Skin of body (tissue), 2 donors: ENCODE results near the gene MOB4. TPM values are rescaled to one million over a fixed set of nuclear protein-coding genes. Genes with fewer than 3 reads are reported as not detected.
A peak's percentile ranks its signal among the peaks of the same experiment; 100 is the strongest.
"Not testable (repeated sequence)": the region's sequence is repeated elsewhere in the genome, so short reads cannot be mapped to it uniquely, and the experiment has no call there.

Source experiments
- DNase-seq: peaks from one replicate; lab custom pipeline; 2025; lab: John Stamatoyannopoulos, UW
- total RNA-seq: library from RNA; depleted of rRNA; stranded (reverse); fragments of >200 nt; gene quantifications from one replicate; pipeline ENCODE4 v1.2.3, GENCODE V29; 2014

MOB4 gene
- 39.4 TPM for total RNA-seq

DNA sequence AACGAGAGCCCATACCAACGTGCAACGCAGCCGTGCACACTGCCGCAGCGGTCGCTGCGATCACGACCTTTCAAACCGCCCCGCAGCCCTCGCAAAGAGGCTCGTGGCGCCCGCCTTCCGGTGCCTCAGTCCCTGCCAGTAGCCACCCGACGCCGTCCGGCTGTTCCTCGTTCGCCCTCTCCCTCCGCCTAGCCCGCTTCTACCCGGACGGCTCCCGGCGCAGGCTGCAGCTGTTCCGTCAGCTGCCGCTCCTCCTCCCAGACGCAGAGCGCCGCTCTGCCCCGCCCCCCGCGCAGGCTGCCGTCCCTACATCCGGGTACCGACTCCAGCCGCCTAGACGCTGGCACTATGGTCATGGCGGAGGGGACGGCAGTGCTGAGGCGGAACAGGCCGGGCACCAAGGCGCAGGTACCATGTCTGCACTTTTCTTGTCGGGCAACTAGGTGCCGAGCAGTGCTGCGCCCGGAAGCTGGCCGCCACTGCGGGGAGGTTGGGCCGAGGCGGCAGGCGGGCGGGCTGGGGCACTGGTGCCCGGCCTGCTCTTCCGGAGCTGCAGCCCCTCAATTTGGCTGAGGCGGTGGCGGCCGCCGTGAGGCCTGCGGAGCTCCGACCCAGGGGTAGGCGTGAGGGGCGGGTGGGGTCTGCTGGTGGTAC, at the start of gene MOB4:
TSS of gene MOB4 (plus strand) at position 328 of the 654 bp plus-strand sequence. CDS start at position 349, 21 bp downstream.
- peak; percentile 94 for DNase-seq

DNA sequence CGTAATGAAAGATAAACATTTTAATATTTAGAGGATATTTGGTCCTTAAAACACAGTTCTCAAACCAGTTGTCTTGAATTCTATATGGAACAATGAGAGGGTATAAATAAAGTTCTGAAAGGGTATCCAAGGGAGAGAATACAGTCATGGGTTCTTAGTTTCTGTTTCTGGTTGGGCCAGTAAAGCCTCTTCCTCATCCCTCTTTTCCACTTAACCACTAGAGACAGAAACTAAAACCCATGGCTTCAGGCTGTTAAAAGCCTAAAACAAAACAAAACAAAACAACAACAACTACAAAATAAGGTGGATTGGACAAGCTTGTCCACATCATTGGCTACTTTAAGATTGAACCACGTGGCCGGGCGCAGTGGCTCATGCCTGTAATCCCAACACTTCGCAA, 43.7 kb upstream of the MOB4 start:
- DNase-seq = no peak

DNA sequence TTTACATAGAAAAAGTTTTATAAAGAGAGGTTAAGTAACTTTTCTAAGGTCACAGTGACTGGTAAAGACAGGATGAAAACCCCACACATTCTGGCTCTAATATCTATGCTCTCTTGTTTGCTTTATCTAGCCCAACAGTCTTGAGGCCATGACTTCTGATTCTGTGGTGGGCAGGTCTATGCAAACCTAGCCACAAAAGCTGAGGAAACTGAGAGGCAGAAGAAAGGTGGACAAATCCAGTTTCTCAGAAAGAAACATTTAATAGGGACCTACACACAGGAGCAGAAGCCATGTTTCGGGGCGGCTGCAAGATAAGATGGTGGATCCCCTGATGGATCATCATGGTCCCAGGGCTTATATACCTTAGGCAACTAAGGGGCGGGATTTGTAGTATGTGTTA, 38.1 kb upstream of the MOB4 start:
- no peak for DNase-seq

DNA sequence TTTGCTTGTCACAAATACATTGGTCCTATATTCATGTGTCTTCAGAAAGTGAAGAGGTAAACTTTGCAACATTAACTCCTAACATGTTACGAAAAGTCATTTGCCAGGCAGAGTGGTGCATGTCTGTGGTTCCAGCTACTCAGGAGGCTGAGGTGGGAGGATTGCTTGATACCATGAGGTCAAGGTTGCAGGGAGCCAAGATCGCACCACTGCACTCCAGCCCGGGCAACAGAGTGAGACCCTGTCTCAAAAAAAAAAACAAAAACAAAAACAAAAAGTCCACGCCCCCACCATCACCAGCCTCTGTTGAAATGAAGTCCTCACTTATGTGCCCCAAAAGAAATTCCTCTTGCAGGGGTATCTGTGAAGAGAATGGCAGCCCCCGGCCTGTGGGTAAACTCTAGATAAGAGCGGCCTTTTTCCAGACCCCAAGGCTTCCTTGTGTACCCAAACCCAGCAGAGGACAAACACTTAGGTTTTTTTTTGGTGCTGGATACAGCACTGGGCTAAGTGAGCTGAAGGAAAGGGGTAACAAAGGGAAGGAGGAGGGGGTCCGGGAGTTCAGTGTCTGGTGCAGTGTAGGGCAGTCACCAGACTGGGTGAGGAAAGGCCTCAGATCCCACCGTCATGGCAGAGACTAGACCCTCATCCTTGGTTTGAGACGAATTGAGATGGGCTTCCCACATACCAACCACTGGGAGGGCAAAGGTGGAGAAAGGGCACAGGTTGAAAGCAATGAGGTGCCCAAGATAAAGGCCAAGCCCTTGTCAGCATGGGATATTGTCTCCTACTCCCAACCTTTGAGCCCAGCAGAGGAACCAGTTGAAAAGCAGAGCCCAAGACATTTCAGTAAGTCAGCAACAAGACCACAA, 35.5 kb upstream of the MOB4 start:
- no peak for DNase-seq

DNA sequence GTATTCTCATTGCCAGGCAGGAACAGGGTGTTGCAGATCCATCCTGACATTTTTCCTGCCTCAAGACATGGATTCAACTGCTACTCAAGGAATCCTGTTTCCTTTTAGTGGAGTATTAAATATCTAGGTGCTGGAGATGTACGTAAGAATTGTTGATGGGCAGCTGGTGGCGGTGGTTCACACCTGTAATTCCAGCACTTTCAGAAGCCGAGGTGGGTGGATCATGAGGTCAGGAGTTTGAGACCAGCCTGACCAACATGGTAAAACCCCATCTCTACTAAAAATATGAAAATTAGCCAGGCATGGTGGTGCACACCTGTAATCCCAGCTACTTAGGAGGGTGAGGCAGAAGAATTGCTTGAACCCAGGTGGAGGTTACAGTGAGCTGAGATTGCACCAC, 31.6 kb upstream of the MOB4 start:
- not testable (repeated sequence) for DNase-seq

DNA sequence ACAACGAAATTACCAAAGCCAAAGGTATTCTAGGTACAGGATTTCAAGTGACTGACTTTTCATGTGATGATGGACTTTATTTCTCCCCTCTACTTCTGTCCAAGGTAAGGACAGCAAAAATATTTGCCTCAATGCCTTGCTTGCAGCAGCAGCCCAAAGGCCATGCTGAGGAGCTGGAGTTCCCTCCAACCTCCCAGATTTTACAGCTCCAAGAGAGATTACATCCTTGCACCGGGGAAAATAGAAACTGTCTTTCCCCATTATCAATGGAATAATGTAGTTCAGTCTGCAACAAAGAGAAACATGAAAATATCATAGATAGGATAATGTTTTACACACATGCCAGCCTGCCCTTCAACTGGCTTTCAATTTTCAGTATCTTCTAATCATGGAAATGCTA, 29.7 kb upstream of the MOB4 start:
- no peak for DNase-seq

DNA sequence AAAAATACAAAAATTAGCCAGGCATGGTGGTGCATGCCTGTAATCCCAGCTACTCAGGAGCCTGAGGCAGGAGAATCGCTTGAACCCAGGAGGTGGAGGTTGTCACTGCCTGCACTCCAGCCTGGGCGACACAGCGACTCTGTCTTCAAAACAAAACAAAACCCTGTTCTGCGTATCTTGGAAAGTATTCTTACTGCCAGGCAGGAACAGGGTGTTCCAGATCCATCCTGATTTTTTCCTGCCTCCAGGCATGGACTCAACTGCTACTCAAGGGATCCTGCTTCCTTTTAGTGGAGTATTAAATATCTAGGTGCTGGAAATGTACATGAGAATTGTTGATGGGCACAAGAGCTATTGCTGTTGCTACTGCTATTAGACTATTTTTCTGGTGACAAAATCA, 28.5 kb upstream of the MOB4 start:
- no peak for DNase-seq

DNA sequence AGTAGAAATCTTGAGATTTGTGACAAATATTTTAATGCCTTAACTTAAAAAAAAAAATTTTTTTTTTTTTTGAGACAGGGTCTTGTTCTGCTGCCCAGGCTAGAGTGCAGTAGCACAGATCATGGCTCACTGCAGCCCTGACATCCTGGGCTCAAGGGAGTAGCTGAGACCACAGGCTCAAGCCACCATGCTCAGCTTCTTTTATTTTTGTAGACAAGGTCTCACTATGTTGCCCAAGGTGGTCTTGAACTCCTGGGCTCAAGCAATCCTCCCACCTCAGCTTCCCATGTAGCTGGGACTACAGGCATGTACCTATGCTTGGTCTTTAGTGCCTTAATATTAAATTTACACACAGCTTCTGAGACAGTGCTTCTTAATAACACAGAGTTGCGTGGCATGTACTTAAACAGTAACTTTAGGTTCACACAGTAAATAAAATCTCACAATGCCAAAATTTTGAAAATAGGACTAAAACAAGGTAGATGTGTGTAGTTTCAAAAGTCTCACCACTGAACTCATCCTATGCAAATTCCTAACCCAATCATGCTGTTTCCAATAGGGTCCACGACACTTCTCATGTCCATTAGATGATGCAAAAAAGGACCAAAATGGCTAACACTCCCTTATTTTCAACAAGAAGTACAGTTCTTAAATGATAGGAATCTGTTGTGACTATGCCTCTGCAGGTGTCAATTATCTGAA, 20.3 kb upstream of the MOB4 start:
- no peak for DNase-seq

DNA sequence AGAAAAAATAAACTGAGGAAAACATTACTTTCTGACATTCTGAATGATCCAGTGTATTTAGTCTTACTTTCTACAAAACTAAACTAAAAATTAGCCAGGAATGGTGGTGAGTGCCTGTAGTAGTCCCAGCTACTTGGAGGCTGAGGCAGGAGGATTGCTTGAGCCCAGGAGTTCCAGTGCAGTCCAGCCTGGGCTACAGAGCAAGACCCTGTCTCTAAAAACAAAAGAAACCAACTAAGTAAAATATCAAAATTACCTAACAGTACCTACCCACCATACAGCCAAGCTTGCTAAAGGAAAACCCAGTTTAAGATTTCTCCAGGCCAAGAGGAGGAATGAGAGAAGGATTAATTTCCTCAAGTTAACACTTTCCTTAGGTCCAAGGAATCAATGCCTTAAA, 19.2 kb upstream of the MOB4 start:
- DNase-seq = no peak

DNA sequence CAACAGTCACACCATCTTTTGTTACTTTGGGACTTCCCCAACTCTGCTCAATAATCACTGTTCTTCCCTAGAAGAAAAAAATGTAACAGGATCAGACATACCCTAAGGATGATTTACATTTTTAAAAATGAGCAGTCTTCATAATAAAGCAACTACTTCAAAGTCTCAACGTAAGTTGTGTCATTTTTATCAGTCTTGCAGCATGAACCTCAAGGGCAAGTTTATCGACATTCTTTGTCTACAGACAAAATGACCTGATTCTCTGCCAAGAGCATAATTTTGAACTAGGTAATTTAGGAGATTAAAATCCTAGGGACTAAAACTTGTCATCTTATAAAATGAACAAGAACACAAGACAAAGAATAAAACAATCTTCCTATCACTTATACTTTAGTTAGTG, 18.5 kb upstream of the MOB4 start:
- no peak for DNase-seq

DNA sequence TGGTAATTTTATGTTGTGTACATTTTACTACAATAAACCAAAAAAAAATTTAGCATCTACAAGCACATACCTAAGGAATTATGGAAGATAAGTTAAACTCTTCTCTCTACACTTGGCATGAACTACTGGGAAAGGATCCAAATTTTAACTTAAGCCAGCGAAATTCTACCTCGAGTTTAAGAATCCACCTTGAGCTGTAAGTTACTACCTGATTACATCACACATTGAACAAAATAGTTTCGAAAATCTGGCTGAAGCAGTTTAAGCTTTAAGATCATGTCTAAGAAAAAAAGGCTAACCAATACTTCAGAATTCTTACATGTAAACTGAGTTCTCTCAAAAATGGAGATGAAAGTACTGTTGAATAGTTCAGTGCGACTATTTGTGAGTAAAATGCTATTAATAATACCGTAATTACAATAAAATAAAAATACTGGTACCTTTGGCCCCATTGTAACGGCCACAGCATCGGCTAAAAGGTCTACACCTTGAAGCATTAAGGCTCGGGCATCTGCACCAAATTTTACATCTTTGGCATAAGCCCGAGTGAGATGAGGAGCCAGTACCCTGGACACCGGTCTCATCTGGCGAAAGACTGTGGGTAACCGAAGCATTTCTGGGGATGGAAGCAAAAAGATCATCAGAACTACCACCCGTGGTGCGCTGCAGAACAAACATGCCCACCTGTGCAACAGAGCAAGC, 17.5 kb upstream of the MOB4 start:
- no peak for DNase-seq

DNA sequence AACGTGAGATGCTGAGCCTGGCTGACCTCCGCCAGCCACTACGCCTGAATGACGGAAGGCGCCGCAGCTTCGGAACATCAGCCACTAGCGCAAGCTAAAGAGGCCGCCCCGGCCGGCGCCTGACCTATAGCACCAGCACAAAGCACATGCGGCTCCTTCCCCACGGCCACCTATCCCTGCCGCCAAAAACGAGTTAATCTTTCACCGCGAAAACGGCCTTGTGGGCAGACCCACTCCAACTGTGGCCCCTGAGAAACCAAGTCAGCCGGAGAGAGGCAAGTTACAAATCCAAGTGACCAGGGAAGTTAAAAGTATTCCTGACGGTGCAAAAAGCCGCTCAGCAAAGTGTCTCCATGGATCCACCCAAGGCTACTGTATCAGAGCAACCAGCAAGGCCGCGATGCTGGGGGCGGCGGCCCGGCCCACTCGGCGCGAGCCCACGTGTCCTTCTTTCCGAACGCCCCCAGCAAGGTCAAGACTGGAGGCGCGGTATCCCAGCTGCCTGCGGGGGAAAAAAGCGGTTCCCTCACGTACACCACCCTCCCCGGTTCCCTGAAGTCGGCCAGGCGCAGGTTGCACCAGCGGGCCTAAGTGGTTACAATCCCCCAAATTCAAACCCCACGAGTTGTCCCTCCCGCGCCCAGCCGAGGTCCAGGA, 16.8 kb upstream of the MOB4 start:
- peak; percentile 19 for DNase-seq

DNA sequence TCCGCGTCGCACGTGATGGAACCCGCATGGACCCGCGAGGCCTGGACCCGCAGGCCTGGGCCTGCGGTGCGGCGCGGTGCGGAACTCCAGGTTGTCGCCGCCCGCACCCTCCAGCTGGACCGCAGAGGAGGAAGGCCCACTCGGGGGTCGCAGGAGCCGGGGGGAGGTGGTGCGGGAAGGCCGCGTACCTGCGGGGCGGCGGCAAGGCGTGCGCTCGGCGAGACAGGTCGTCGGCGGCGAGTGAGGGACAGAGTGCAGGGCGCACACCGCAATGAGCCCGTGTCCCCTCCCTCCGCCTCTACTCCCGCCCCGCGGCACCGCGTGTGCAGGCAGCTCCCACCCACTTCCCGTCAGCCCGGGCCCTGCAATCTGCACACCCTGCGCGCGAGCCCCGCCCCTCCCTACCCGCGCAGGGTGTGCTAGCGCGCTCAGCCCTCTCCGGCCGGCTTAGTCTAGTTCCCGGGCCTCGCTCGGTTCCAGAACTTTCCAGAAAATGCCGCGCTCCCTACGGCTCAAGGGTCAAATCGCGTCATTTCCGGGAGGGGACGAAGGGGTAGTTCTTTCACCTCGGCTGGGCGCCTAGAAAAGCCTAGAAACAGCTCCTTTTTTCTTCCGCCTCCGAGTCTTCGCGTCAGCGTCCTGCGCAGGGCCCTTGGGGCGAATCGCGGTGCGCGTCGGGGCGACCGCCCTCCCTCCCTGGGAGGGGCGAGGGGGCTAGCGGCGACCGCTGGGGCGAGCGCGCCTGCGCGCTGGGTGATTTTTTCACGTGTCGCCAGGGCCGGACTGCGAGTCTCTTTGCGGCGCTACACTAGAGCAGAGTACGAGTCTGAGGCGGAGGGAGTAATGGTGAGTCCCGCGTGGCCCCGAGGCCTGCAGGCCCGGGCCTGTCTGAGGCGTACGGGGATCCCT, 16.0 kb upstream of the MOB4 start, which contains the start of the genes HSPD1 and HSPE1:
TSS of gene HSPD1 (minus strand) at position 247 of the 909 bp plus-strand sequence. CDS start 992 bp downstream, outside the sequence.
TSS of gene HSPE1 (plus strand) at position 786 of the 909 bp plus-strand sequence. CDS start at position 844, 58 bp downstream.
- DNase-seq = peak; percentile 99

DNA sequence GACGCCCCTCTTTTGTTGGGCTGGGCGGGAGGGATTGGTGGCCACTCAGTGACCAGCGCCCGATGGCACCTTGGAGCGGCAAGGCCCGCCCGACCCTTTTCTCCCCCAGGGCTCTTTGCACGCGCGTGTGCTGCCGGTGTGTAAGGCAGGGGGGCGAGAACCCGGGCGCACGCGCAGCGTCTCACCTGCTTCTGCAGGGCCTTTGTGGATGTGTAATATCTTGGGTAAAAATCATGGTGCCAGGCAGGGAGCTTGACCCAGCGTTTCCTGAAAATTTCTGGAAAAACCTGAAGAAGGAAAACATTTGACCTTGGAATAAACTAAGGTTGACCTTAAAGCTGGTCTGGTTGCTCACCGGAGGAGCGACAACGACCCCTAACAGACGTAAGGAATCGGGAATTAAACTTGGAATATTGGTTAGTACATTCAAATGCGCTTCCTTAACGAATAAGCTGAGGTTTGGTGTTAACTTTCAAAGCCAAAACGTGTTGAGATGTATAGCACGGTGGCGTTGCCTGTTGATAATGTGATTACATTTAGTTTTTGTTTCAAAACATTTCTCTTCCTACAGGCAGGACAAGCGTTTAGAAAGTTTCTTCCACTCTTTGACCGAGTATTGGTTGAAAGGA, 15.2 kb upstream of the MOB4 start:
- no peak for DNase-seq

DNA sequence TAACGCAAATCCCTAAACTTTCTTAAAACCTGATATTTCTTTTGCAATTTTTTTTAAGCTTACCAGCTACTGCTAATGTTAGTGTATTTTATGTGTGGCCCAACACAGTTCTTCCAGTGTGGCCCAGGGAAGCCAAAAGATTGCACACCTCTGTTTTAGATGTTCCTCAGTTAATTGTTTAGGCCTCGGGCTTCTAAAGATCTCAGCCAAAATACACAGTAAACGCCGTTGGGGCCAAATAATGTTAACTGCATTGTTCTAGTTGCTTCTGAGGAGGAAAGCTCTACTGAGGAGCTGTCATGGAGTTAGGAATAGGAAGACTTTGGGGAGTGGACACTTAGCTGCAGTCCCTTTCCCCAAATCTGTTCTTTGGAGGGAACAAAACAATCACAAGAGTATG, 13.7 kb upstream of the MOB4 start:
- no peak for DNase-seq

DNA sequence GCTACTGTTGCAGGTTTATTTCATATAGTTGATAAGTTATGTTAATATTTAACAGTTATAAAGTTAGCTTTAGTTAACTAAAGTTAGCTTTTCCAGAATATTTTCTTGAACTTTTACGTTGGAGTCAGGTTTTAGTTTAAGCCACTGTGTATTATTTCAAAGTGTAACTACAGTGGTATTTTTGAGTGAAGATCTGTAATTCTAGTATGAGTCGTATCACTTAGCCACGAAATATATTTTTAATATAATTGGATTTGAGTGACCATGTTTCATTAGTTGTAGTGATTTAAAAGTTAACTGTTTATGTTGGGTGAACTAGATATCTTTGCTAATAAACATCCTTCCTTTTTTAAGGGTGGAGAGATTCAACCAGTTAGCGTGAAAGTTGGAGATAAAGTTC, 13.2 kb upstream of the MOB4 start:
- DNase-seq = no peak

DNA sequence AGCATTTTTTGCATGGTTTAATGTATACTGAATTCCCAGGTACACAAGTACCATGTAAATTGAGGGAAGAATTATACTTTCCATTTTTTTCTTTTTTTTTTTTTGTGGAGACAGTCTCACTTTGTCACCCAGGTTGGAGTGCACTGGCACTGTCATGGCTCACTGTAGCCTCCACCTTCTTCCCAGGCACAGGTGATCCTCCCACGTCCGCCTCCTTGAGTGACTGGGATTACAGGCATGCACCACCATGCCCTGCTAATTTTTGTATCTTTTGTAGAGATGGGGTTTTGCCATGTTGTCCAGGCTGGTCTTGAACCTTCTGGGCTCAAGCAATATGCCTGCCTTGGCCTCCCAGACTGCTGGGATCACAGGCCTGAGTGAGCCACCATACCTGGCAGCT, 11.9 kb upstream of the MOB4 start:
- DNase-seq = no peak

DNA sequence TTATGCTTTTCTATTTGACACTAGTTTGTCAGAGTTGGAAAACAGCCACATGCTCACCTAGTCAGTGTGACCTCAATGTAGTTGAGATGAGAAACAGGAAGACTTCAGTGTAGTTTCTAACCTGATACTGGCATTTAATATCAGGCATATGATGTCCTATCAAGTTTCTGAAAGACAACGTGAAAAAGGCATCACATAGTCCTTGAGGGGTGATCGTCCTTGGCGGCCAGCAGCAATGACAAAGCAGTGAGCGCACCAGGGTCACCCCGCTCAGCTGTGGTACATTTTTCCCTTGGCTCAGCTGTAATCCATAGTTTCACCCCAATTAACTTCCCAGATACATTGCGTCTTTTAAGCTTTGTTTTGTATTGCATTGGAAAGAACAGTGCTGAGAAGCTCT, 11.4 kb upstream of the MOB4 start:
- no peak for DNase-seq

DNA sequence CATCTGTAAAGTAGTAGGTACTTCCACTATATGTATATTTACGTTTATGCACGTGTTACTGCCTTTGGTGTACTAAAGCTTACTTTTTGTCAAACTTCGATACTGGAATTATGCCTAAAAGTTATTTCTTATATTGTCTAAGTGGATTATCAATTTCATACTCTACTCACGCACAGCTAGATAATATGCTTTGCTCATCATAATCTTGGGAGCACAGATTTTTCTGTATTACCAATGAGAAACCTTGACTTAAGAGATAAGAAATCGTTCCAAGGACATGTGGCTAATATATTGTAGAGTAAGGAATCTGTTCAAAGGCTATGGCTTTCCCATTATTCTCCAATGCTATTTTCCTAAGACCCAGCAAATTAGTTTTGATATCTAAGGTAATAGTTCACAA, 9.2 kb upstream of the MOB4 start:
- no peak for DNase-seq
